ENCODE measurements around the gene BCL2L12.

The BCL2L12 gene

DNA sequence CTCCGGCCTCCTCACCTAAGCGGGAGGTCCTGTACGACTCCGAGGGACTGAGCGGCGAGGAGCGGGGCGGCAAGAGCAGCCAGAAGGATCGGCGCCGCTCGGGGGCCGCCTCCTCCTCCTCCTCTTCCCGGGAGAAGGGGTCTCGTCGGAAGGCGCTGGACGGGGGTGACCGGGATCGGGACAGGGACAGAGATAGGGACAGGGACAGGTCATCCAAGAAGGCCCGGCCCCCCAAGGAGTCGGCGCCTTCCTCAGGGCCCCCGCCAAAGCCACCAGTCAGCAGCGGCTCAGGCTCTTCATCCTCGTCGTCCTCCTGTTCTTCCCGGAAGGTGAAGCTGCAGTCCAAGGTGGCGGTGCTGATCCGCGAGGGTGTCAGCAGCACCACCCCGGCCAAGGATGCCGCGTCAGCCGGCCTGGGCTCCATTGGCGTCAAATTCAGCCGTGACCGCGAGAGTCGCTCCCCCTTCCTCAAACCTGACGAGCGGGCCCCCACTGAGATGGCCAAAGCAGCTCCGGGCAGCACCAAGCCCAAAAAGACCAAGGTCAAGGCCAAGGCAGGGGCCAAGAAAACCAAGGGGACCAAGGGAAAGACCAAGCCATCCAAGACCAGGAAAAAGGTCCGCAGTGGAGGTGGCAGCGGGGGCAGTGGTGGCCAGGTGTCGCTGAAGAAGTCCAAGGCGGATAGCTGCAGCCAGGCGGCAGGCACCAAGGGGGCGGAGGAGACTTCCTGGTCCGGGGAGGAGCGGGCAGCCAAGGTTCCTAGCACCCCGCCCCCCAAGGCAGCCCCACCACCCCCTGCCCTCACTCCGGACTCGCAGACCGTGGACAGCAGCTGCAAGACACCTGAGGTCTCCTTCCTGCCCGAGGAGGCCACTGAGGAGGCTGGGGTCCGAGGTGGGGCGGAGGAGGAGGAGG is 12.9 kb upstream of the BCL2L12 start:
- no peak overlapping the region for H3K4me3 ChIP-seq (replicated peaks; ENCODE audit: low read depth, low read length)
- no peak for DNase-seq (ENCODE audit: low read depth)
- TF ChIP-seq, protein P1, sequence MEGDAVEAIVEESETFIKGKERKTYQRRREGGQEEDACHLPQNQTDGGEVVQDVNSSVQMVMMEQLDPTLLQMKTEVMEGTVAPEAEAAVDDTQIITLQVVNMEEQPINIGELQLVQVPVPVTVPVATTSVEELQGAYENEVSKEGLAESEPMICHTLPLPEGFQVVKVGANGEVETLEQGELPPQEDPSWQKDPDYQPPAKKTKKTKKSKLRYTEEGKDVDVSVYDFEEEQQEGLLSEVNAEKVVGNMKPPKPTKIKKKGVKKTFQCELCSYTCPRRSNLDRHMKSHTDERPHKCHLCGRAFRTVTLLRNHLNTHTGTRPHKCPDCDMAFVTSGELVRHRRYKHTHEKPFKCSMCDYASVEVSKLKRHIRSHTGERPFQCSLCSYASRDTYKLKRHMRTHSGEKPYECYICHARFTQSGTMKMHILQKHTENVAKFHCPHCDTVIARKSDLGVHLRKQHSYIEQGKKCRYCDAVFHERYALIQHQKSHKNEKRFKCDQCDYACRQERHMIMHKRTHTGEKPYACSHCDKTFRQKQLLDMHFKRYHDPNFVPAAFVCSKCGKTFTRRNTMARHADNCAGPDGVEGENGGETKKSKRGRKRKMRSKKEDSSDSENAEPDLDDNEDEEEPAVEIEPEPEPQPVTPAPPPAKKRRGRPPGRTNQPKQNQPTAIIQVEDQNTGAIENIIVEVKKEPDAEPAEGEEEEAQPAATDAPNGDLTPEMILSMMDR (IDR thresholded peaks at IDR 0.05; ENCODE audit: low read length, missing control alignments): no peak

DNA sequence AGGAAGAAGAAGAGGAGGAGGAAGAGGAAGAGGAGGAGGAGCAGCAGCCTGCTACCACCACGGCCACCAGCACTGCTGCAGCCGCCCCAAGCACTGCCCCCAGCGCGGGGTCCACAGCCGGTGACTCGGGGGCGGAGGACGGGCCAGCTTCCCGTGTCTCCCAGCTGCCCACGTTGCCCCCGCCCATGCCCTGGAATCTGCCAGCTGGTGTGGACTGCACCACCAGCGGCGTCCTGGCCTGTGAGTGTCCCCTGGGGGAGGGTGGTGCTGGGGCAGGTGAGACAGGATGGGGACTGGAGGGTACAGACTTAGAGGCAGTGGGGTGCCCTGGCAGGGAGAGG is 12.3 kb upstream of the BCL2L12 start:
- TF ChIP-seq, protein P1 (IDR thresholded peaks at IDR 0.05; ENCODE audit: low read length, missing control alignments): no peak
- H3K4me3 ChIP-seq (replicated peaks; ENCODE audit: low read depth, low read length): no peak overlapping the region
- DNase-seq (ENCODE audit: low read depth): no peak

DNA sequence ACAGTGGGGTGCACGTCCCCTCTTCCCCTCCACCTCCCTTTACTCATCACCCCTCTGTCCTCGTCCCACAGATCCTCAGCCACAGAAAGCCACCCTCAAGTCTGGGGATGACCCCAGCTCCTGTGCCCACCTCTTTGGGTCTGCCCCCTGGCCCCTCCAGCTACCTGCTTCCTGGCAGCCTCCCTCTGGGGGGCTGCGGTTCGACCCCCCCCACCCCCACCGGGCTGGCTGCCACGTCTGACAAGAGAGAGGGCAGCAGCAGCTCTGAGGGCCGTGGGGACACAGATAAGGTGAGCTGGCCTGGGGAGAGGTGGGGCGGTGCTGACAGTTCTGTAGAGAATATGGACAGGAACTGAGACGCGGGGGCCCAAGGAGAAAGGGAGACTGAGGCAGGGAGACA is 11.2 kb upstream of the BCL2L12 start:
- TF ChIP-seq, protein P1 (IDR thresholded peaks at IDR 0.05; ENCODE audit: low read length, missing control alignments): no peak
- DNase-seq (ENCODE audit: low read depth): no peak
- H3K4me3 ChIP-seq (replicated peaks; ENCODE audit: low read depth, low read length): no peak overlapping the region

DNA sequence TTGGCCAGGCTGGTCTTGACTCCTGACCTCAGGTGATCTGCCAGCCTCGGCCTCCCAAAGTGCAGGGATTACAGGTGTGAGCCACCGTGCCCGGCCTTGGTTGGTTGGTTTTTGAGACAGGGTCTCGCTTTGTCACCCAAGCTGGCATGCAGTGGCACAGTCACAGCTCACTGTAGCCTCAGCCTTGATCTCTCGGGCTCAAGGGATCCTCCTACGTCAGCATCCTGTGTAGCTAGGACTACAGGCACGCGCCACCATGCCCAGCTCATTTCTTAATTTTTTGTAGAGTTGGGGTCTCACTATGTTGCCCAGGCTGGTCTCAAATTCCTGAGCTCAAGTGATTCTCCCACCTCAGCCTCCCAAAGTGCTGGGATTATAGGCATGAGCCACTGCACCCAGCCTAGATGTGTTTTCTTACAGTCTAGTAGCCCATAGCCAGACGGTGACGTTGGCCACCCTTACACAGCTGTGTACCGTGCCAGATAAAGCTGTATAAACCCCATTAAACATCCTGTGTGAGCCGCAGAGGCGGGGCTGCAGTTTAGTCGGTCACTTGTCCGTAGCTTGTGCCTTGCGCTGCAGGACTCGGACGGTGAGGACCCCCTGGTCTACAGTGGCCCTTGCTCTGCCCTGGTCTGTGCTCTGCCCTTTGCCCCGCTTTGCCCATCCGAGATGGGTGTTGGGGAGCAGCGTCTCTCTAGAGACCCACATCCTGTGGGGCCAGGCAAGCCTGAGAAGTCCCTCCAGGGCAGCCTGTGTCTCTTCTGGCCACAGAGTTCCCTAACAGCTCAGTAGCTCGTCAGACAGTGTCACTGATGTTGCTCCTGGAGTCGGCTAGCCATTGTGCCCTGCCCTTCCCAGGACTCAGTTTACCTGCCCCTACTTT is 9.9 kb upstream of the BCL2L12 start:
- H3K4me3 ChIP-seq (replicated peaks; ENCODE audit: low read depth, low read length): no peak overlapping the region
- TF ChIP-seq, protein P1 (IDR thresholded peaks at IDR 0.05; ENCODE audit: low read length, missing control alignments): no peak
- no peak for DNase-seq (ENCODE audit: low read depth)

DNA sequence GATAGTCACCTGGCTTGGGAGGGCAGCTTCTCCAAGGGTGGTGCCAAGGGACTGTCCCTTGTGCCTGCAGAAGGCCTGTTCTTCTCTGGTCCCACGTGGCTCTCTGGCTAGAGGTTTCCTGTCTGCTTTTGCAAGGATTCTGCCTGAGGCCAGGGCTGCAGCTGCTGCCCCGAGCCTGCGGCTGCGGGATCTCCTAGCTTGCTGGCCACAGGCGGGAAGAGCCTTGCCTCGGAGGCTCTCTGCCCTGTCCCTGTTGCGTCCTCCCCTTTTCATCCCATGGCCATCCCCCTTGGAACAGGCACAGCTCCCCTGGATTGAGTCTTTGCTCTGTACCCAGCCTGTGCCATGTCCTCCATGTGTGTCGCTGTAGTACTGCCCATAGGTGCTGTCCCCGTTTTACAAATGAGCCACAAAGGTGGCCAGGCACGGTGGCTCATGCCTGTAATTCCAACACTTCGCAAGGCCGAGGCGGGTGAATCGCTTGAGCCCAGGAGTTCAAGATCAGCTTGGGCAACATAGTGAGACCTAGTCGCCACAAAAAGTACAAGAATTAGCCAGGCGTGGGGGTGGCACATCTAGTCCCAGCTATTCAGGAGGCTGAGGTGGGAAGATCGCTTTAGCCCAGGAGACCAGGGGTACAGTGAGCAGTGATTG is 9.2 kb upstream of the BCL2L12 start:
- TF ChIP-seq, protein P1 (IDR thresholded peaks at IDR 0.05; ENCODE audit: low read length, missing control alignments): no peak

DNA sequence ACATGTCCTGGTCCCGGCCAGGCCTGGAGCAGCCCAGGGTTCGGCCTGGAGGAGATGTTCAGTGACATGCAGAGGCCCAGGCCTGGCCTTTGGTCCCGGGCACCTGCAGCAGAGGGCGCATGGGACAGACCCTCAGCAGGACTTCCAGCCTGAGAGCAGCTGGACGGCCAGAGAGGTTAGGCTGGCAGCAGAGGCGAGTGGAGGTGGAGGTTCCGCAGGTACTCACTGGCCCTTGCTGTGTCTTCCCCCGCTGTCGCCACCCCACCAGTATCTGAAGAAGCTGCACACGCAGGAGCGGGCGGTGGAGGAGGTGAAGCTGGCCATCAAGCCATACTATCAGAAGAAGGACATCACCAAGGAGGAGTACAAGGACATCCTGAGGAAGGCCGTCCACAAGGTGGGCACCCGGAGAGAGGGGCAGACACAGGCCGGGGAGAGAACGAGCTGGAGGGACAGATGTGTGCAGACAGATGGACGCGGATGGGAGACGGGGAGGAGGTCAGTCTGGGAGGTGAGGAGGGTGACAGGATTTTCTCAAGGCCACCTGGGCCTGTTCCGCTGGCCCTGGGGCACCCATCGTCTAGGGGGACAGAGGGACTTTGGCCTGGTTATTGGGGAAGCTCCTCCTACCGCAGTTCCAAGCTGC is 8.1 kb upstream of the BCL2L12 start:
- no peak overlapping the region for H3K4me3 ChIP-seq (replicated peaks; ENCODE audit: low read depth, low read length)
- no peak for DNase-seq (ENCODE audit: low read depth)
- TF ChIP-seq, protein P1 (IDR thresholded peaks at IDR 0.05; ENCODE audit: low read length, missing control alignments): no peak

More for the DNA sequence above, 9.2 kb upstream of the BCL2L12 start:
- no peak for DNase-seq (ENCODE audit: low read depth)
- H3K4me3 ChIP-seq (replicated peaks; ENCODE audit: low read depth, low read length): no peak overlapping the region
